WTC11 (cell line): ENCODE measurements around the gene YIPF2.

Source experiments
- ELF4 ChIP-seq: sonication (generic); formaldehyde crosslinking; IDR thresholded peaks from 2 replicates; pipeline ENCODE4 v1.8.1; 2022; ENCODE audit warnings: low read depth, mild to moderate bottlenecking, moderate library complexity, missing genetic modification reagents
- JUN ChIP-seq: sonication (generic); formaldehyde crosslinking; IDR thresholded peaks from 2 replicates; pipeline ENCODE4 v1.8.0; 2023; ENCODE audit warnings: mild to moderate bottlenecking, missing genetic modification reagents
- NR2C2 ChIP-seq: sonication (generic); formaldehyde crosslinking; IDR thresholded peaks from 2 replicates; pipeline ENCODE4 v1.8.0; 2022; ENCODE audit warnings: mild to moderate bottlenecking, missing genetic modification reagents
- RELA ChIP-seq: sonication (generic); formaldehyde crosslinking; IDR thresholded peaks from 2 replicates; pipeline ENCODE4 v1.8.1; 2022; ENCODE audit warnings: missing genetic modification reagents, mild to moderate bottlenecking, borderline replicate concordance
- ZNF219 ChIP-seq: sonication (generic); formaldehyde crosslinking; IDR thresholded peaks from 2 replicates; pipeline ENCODE4 v1.8.0; 2023; ENCODE audit warnings: missing genetic modification reagents, mild to moderate bottlenecking, borderline replicate concordance
- TF ChIP-seq, protein P1 (sequence below): fragments of 200-600 bp; IDR thresholded peaks from 2 replicates; pipeline ENCODE4 v1.8.0; 2022; ENCODE audit warnings: antibody characterized with exemption
- TF ChIP-seq, protein P2 (sequence below): sonication (generic); formaldehyde crosslinking; IDR thresholded peaks from 2 replicates; pipeline ENCODE4 v1.8.1; 2022; ENCODE audit warnings: mild to moderate bottlenecking, missing genetic modification reagents, moderate library complexity, borderline replicate concordance
- TF ChIP-seq, protein P3 (sequence below): fragments of 250-450 bp; sonication (Bioruptor Pico); IDR thresholded peaks from 2 replicates; pipeline ENCODE4 v1.9.0; 2021; ENCODE audit warnings: mild to moderate bottlenecking

DNA sequence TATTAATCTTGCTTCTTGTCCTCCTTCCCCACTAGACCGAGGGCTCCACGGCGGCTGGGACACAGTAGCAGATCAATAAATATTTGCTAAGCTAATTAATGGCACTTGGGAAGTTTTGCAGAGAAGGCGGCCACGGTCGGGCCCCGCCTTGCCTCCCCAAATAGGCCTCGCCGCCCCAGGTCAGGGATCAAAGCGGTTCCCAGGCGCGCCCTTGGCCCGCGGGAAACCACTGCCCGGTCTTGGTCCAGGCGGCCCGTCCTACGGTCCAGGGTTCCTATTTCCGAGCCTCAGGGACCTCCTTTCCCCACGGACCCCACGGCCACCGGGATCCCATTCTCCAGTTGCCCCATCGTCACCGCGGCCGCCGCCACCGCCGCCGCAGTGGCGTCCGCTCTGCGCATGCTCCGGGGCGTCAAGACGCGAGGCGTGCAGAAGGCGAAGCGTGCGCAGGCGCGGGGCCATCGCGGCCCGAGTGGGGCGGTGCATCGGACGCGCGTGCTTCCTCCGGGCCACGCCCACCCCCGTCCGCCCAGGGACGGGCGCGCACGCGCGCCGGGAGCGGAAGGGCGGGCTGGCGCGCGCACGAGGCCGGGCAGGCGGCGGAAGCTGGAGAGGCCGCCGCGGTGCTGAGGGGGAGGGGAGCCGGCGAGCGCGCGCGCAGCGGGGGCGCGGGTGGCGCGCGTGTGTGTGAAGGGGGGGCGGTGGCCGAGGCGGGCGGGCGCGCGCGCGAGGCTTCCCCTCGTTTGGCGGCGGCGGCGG is 32.1 kb upstream of the YIPF2 start, which contains the start of gene SMARCA4:
- TF ChIP-seq, protein P1, sequence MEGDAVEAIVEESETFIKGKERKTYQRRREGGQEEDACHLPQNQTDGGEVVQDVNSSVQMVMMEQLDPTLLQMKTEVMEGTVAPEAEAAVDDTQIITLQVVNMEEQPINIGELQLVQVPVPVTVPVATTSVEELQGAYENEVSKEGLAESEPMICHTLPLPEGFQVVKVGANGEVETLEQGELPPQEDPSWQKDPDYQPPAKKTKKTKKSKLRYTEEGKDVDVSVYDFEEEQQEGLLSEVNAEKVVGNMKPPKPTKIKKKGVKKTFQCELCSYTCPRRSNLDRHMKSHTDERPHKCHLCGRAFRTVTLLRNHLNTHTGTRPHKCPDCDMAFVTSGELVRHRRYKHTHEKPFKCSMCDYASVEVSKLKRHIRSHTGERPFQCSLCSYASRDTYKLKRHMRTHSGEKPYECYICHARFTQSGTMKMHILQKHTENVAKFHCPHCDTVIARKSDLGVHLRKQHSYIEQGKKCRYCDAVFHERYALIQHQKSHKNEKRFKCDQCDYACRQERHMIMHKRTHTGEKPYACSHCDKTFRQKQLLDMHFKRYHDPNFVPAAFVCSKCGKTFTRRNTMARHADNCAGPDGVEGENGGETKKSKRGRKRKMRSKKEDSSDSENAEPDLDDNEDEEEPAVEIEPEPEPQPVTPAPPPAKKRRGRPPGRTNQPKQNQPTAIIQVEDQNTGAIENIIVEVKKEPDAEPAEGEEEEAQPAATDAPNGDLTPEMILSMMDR, result no peak
- peak; percentile 91; the same call in 1 of the 2 replicates for TF ChIP-seq ELF4 (CRISPR knock-in tag)
- no peak for TF ChIP-seq JUN (CRISPR knock-in tag)
- TF ChIP-seq, protein P2, sequence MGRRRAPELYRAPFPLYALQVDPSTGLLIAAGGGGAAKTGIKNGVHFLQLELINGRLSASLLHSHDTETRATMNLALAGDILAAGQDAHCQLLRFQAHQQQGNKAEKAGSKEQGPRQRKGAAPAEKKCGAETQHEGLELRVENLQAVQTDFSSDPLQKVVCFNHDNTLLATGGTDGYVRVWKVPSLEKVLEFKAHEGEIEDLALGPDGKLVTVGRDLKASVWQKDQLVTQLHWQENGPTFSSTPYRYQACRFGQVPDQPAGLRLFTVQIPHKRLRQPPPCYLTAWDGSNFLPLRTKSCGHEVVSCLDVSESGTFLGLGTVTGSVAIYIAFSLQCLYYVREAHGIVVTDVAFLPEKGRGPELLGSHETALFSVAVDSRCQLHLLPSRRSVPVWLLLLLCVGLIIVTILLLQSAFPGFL (CRISPR knock-in tag), result no peak
- TF ChIP-seq NR2C2 (CRISPR knock-in tag), result no peak
- no peak for TF ChIP-seq ZNF219 (CRISPR knock-in tag)
- peak; percentile 93; the same call in 1 of the 2 replicates for TF ChIP-seq RELA (CRISPR knock-in tag)
- TF ChIP-seq, protein P3, sequence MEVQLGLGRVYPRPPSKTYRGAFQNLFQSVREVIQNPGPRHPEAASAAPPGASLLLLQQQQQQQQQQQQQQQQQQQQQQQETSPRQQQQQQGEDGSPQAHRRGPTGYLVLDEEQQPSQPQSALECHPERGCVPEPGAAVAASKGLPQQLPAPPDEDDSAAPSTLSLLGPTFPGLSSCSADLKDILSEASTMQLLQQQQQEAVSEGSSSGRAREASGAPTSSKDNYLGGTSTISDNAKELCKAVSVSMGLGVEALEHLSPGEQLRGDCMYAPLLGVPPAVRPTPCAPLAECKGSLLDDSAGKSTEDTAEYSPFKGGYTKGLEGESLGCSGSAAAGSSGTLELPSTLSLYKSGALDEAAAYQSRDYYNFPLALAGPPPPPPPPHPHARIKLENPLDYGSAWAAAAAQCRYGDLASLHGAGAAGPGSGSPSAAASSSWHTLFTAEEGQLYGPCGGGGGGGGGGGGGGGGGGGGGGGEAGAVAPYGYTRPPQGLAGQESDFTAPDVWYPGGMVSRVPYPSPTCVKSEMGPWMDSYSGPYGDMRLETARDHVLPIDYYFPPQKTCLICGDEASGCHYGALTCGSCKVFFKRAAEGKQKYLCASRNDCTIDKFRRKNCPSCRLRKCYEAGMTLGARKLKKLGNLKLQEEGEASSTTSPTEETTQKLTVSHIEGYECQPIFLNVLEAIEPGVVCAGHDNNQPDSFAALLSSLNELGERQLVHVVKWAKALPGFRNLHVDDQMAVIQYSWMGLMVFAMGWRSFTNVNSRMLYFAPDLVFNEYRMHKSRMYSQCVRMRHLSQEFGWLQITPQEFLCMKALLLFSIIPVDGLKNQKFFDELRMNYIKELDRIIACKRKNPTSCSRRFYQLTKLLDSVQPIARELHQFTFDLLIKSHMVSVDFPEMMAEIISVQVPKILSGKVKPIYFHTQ (CRISPR knock-in tag), result no peak
